HG03135 (cell line): ENCODE results near the gene P4HA2.

ENCODE experiments used
- ATAC-seq: cut with Tn5 transposase; IDR thresholded peaks from one replicate; pipeline ENCODE4 v1.9.1; 2021; ENCODE audit warnings: mild to moderate bottlenecking, moderate library complexity; ENCODE audit not compliant: unreplicated experiment

The P4HA2 gene

GRCh38 chr5:132226516-132227234, 978 bp downstream of the P4HA2 start:
- no peak for ATAC-seq

- ATAC-seq = no peak
These were observed 2.3 kb downstream of the P4HA2 start for GRCh38 chr5:132225165-132226032.

GRCh38 chr5:132224716-132225115, 2.9 kb downstream of the P4HA2 start:
- ATAC-seq = no peak

- no peak for ATAC-seq
These were observed 3.8 kb downstream of the P4HA2 start for GRCh38 chr5:132223861-132224260.

- ATAC-seq = peak; percentile 77
These were observed 5.0 kb downstream of the P4HA2 start for GRCh38 chr5:132222649-132223038.

GRCh38 chr5:132221781-132222648, 5.6 kb downstream of the P4HA2 start:
- ATAC-seq = no peak

GRCh38 chr5:132220491-132220890, 7.2 kb downstream of the P4HA2 start:
- no peak for ATAC-seq

- ATAC-seq = no peak
These were observed 7.7 kb downstream of the P4HA2 start for GRCh38 chr5:132219981-132220380.

- no peak for ATAC-seq
These were observed 8.2 kb downstream of the P4HA2 start for GRCh38 chr5:132219289-132219970.

GRCh38 chr5:132218321-132218720, 9.3 kb downstream of the P4HA2 start:
- no peak for ATAC-seq

GRCh38 chr5:132215329-132215728, 12.3 kb downstream of the P4HA2 start:
- ATAC-seq = no peak

- no peak for ATAC-seq
These were observed 13.2 kb downstream of the P4HA2 start for GRCh38 chr5:132214491-132214890.

GRCh38 chr5:132213666-132214065, 14.0 kb downstream of the P4HA2 start:
- no peak for ATAC-seq

GRCh38 chr5:132211787-132212186, 15.9 kb downstream of the P4HA2 start:
- no peak for ATAC-seq

- ATAC-seq = no peak
These were observed 16.7 kb downstream of the P4HA2 start for GRCh38 chr5:132210944-132211343.

- ATAC-seq = no peak
These were observed 17.6 kb downstream of the P4HA2 start for GRCh38 chr5:132209901-132210545.

- no peak for ATAC-seq
These were observed 18.5 kb downstream of the P4HA2 start for GRCh38 chr5:132209131-132209530.

- no peak for ATAC-seq
These were observed 19.9 kb downstream of the P4HA2 start for GRCh38 chr5:132207778-132208177.

GRCh38 chr5:132206782-132207181, 20.9 kb downstream of the P4HA2 start:
- ATAC-seq = no peak
